B cell (primary cell): Measurements from ENCODE around the gene SLC25A21.

Experiments
- EZH2 ChIP-seq: IDR thresholded peaks from 2 replicates; pipeline ENCODE4 v1.6.1; 2012; ENCODE audit warnings: borderline replicate concordance, low read depth, mild to moderate bottlenecking, moderate library complexity, low read length; ENCODE audit not compliant: insufficient read depth, poor library complexity, severe bottlenecking
- TF ChIP-seq, protein P1 (sequence below): fragments of 200-600 bp; IDR thresholded peaks from one replicate; pipeline ENCODE4 v1.8.0; 2022; ENCODE audit warnings: antibody characterized with exemption, mild to moderate bottlenecking

DNA sequence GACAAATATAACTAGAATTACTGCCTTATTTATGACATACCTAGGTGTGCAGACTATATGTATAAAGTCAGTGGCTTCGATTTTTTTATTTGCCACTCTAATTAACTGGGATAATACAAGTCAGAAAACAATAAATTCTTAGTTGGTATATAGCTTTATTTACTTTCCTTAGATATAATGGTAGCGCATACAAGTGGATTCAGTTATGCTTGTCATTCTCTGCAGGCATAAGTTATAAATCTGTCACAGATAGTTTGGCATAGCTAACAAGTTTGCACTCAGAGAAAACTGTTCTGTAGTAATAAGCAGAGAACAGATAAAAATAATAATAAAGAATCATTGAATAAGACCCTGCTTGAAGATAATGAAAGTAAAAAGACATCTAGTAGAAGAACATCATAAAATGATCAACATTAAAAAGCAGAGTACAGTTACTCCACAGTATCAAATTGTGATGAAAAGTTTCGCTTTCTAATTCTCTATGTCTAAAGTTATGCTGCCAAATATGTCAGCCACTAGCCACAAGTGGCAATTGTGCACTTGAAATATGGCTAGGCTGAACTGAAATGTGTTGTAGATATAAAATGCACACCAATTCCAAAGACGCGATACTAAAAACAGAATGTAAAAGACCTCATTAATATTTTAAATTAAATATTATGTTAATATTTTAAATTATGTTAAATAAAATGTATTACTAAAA, 224.1 kb downstream of the SLC25A21 start:
- TF ChIP-seq, protein P1, sequence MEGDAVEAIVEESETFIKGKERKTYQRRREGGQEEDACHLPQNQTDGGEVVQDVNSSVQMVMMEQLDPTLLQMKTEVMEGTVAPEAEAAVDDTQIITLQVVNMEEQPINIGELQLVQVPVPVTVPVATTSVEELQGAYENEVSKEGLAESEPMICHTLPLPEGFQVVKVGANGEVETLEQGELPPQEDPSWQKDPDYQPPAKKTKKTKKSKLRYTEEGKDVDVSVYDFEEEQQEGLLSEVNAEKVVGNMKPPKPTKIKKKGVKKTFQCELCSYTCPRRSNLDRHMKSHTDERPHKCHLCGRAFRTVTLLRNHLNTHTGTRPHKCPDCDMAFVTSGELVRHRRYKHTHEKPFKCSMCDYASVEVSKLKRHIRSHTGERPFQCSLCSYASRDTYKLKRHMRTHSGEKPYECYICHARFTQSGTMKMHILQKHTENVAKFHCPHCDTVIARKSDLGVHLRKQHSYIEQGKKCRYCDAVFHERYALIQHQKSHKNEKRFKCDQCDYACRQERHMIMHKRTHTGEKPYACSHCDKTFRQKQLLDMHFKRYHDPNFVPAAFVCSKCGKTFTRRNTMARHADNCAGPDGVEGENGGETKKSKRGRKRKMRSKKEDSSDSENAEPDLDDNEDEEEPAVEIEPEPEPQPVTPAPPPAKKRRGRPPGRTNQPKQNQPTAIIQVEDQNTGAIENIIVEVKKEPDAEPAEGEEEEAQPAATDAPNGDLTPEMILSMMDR = no peak
- no peak for TF ChIP-seq EZH2
